Duodenal mucosa (tissue), 2 donors: ENCODE results near the gene ZNF26.
A peak's percentile ranks its signal among the peaks of the same experiment; 100 is the strongest.

ENCODE experiments used
- H3K27ac ChIP-seq: one replicate; pipeline ENCODE4 v1.7.0; 2013; ENCODE audit warnings: low read depth, low read length
- H3K27me3 ChIP-seq, 2 donors: one replicate each; pipeline ENCODE4 v1.7.0; 2013; ENCODE audit warnings: low read length in 2 of 2, control low read depth in 1 of 2; ENCODE audit not compliant: insufficient read depth in 2 of 2, control insufficient read depth in 1 of 2
- H3K36me3 ChIP-seq, 2 donors: one replicate each; pipeline ENCODE4 v1.7.0; 2013; ENCODE audit warnings: low read length in 2 of 2, control low read depth in 1 of 2; ENCODE audit not compliant: insufficient read depth in 2 of 2, control insufficient read depth in 1 of 2
- H3K4me1 ChIP-seq, 2 donors: one replicate each; pipeline ENCODE4 v1.7.0; 2013; ENCODE audit warnings: low read length in 2 of 2, control low read depth in 1 of 2; ENCODE audit not compliant: insufficient read depth in 2 of 2, control insufficient read depth in 1 of 2
- H3K4me3 ChIP-seq, 2 donors: one replicate each; pipeline ENCODE4 v1.7.0; 2013; ENCODE audit warnings: low read length in 2 of 2, low read depth in 1 of 2
- H3K9ac ChIP-seq, 2 donors: one replicate each; pipeline ENCODE4 v1.7.0; 2013; ENCODE audit warnings: low read length in 2 of 2, low read depth in 1 of 2
- H3K9me3 ChIP-seq, 2 donors: one replicate each; pipeline ENCODE4 v1.7.0; 2013; ENCODE audit warnings: low read length in 2 of 2, control low read depth in 1 of 2; ENCODE audit not compliant: control insufficient read depth in 1 of 2

Gene ZNF26

GRCh38 chr12:132948146-132949066 is 37.8 kb upstream of the ZNF26 start:
- Histone ChIP-seq H3K9me3 (peaks cover 76 to 87% of the 10 kb centered on the region in 2 donors), H3K27ac (no peak overlapping the region), H3K4me3 (peak overlapping the region; percentile 3 to 23), H3K27me3 (no peaks in the 10 kb centered on the region), H3K9ac (no peak overlapping the region), H3K36me3 (peaks cover 62 to 81% of the 10 kb centered on the region in 2 donors), H3K4me1 (no peaks in the 10 kb centered on the region)

- peaks cover 71 to 78% of the 10 kb centered on the region in 2 donors for H3K9me3 ChIP-seq
- peak overlapping the region in 1 of 2 donors; percentile 57 for H3K4me3 ChIP-seq
- no peak overlapping the region for H3K9ac ChIP-seq
- peaks cover 55 to 64% of the 10 kb centered on the region in 2 donors for H3K36me3 ChIP-seq
- peaks cover 7 to 8% of the 10 kb centered on the region in 2 donors for H3K4me1 ChIP-seq
- no peak overlapping the region for H3K27ac ChIP-seq
- no peaks in the 10 kb centered on the region for H3K27me3 ChIP-seq
These were observed 36.0 kb upstream of the ZNF26 start for GRCh38 chr12:132949936-132950837.

- Histone ChIP-seq H3K36me3 (peaks cover 49 to 56% of the 10 kb centered on the region in 2 donors), H3K27me3 (no peaks in the 10 kb centered on the region), H3K9me3 (peaks cover 65 to 70% of the 10 kb centered on the region in 2 donors), H3K9ac (no peak overlapping the region), H3K27ac (no peak overlapping the region), H3K4me3 (peak overlapping the region; percentile 6 to 57), H3K4me1 (peaks cover 9 to 11% of the 10 kb centered on the region in 2 donors)
These were observed 35.2 kb upstream of the ZNF26 start for GRCh38 chr12:132950844-132951535.

GRCh38 chr12:132951649-132952048 is 34.5 kb upstream of the ZNF26 start:
- Histone ChIP-seq H3K4me3 (peak overlapping the region; percentile 6 to 57), H3K9me3 (peaks cover 59 to 63% of the 10 kb centered on the region in 2 donors), H3K27ac (no peak overlapping the region), H3K36me3 (peaks cover 44 to 52% of the 10 kb centered on the region in 2 donors), H3K27me3 (no peaks in the 10 kb centered on the region), H3K9ac (no peak overlapping the region), H3K4me1 (peaks cover 9 to 11% of the 10 kb centered on the region in 2 donors)

DNA sequence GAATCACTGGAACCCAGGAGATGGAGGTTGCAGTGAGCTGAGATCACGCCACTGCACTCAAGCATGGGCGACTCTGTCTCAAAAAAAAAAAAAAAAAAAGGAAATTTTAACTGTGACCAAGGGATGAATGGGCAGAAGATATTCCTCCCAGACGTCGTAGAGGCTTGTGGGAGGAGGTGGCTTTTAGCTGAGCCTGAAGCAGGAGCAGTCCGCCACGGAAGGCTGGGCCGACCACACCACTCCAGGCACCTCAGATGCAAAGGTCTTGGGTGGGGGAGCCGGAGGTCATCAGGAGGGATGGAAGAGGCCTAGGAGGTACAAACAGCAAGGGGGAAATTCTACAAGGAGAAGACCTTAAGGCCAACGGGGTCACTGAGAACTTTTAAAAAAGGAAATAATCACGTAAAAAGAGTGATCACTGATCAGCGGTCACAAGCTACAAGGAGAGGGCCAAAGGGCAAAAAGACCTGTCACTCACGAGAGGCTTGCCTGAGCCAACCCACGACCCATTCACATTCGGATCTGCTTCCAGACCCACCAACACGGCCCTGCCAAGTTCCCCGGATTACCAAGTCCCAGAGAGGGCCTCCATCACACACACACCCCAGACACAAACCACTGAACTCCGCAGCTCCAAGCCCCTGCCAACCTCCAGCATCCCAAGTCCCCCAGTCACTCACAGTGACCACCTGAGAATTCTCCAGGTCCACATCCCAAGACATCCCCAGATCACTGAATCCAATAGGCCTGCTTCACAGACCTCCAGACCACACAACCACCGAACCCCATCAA is 33.6 kb upstream of the ZNF26 start:
- Histone ChIP-seq H3K36me3 (peaks cover 44 to 52% of the 10 kb centered on the region in 2 donors), H3K4me3 (peak overlapping the region in 1 of 2 donors; percentile 21), H3K27me3 (no peaks in the 10 kb centered on the region), H3K9ac (no peak overlapping the region), H3K27ac (no peak overlapping the region), H3K4me1 (peaks cover 9 to 11% of the 10 kb centered on the region in 2 donors), H3K9me3 (peaks cover 55 to 57% of the 10 kb centered on the region in 2 donors)

DNA sequence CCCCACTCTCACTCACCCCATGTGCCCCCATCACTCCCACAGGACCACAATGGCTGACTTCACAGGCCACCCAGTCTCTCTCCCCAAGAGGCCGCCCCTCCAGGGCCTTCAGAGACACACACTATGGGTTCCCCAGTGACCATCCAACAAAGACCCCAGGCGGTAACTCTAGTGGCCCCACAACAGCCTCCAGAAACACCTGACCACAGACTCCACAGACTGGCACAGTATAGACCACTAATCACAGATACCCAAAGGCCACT is 33.1 kb upstream of the ZNF26 start:
- Histone ChIP-seq H3K27ac (no peak overlapping the region), H3K27me3 (no peaks in the 10 kb centered on the region), H3K9me3 (peaks cover 50 to 54% of the 10 kb centered on the region in 2 donors), H3K4me3 (peak overlapping the region in 1 of 2 donors; percentile 21), H3K4me1 (peaks cover 9 to 11% of the 10 kb centered on the region in 2 donors), H3K36me3 (peaks cover 40 to 48% of the 10 kb centered on the region in 2 donors), H3K9ac (no peak overlapping the region)

GRCh38 chr12:132953771-132954170 is 32.4 kb upstream of the ZNF26 start:
- H3K4me3 ChIP-seq = peak overlapping the region in 1 of 2 donors; percentile 27
- peaks cover 43 to 47% of the 10 kb centered on the region in 2 donors for H3K9me3 ChIP-seq
- no peaks in the 10 kb centered on the region for H3K27me3 ChIP-seq

DNA sequence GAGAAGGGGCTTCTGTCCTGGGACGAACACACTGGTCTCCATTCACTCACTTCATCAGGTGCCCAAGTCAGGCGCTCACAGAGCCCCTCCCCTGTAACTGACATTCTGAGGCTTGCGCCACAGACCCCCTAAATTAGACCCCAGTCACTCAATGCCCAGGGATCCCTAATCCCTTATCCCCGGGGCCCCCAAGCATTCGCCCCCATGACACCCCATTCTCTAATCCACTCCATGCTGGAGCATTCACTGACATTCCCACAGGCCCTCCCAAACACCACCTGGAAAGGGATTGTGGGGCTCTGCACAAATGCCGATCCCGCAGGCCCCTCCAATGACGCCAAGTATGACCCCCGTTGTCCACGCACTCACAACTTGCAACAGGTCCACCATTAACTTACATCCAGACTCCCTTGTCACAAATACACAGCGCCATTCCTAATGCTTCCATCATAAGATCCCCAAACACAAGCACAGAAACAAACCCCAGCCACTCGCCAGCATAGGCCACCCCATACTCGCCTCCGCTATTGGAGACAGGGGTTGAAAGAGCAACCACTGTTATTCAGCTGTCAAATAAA is 31.6 kb upstream of the ZNF26 start:
- no peak overlapping the region for H3K27ac ChIP-seq
- peaks cover 9 to 11% of the 10 kb centered on the region in 2 donors for H3K4me1 ChIP-seq
- H3K9ac ChIP-seq = peak overlapping the region in 1 of 2 donors; percentile 69
- peaks cover 26 to 34% of the 10 kb centered on the region in 2 donors for H3K36me3 ChIP-seq
- H3K27me3 ChIP-seq = no peaks in the 10 kb centered on the region
- peaks cover 35 to 39% of the 10 kb centered on the region in 2 donors for H3K9me3 ChIP-seq
- peak overlapping the region; percentile 82 to 85 for H3K4me3 ChIP-seq

More at GRCh38 chr12:132953771-132954170, 32.4 kb upstream of the ZNF26 start:
- peaks cover 33 to 42% of the 10 kb centered on the region in 2 donors for H3K36me3 ChIP-seq
- H3K4me1 ChIP-seq = peaks cover 9 to 11% of the 10 kb centered on the region in 2 donors
- H3K9ac ChIP-seq = no peak overlapping the region
- no peak overlapping the region for H3K27ac ChIP-seq
